ENCODE data around the gene CAMTA1.

The CAMTA1 gene

GRCh38 chr1:7500381-7501083 lies 715.3 kb downstream of the CAMTA1 start:
- no peak for DNase-seq (ENCODE audit: low read depth)

DNA sequence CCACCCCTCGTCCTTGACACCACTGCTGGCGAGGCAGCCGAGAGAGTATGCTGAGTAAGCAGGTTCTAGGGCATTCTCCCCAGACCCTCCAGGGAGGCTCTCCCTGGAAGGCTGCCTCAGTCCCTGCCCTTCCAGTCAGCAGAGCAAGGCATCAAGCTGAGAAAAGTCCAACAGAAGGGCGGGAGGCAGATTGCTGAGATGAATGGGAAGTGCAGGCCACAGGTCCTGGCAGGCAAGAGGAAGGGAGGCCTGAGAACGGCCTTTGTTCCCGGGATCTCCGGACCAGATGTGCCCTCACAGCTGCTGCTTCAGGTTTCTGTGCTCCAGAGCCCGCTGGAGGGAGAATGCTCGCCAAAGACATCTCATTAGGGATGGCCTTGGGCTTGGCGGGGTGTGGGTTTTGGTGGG lies 715.8 kb downstream of the CAMTA1 start:
- no peak for DNase-seq (ENCODE audit: low read depth)

GRCh38 chr1:7501723-7502603 lies 716.7 kb downstream of the CAMTA1 start:
- no peak for DNase-seq (ENCODE audit: low read depth)

DNA sequence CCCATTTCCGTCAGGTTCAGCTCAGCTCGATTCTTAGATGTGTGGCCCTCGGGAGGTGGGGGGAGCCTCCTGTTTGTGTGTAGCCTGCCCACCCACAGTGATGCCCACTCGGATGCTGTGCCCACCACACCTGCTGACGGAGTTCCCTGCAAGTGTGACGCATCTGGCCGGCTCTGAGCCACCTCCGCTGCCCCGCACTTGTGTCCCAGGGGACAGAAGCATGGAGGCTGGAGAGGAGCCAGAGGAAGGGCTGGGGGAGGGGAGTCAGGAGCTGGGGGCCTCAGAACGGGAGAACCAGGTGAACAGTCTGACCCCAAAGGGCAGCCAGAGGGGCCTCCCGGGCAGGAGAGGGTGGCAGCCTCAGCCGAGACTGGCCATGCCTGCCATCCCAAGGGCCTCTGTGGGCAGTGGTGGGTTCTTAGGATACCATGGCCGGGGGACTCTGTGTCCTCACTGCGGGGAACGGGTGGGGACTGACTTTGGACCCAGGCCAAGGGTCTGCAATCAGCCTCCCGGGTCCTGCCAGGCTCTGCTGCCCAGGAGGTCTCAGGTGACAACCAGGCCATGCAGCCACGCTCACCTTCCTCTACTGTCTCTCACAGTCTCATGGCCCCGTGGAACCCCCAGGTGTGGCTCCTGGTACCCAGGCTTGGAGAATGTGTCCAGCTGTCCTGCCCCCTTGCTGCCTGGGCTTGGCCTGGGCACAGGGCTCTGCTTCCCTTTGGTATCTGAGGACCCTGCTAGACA lies 718.6 kb downstream of the CAMTA1 start:
- DNase-seq (ENCODE audit: low read depth), result no peak

- no peak for DNase-seq (ENCODE audit: low read depth)
Observed at GRCh38 chr1:7504438-7504720, 719.1 kb downstream of the CAMTA1 start.

GRCh38 chr1:7505094-7505770 lies 720.0 kb downstream of the CAMTA1 start:
- DNase-seq (ENCODE audit: low read depth), result no peak

- no peak for DNase-seq (ENCODE audit: low read depth)
Observed at GRCh38 chr1:7505771-7506453, 720.7 kb downstream of the CAMTA1 start.

DNA sequence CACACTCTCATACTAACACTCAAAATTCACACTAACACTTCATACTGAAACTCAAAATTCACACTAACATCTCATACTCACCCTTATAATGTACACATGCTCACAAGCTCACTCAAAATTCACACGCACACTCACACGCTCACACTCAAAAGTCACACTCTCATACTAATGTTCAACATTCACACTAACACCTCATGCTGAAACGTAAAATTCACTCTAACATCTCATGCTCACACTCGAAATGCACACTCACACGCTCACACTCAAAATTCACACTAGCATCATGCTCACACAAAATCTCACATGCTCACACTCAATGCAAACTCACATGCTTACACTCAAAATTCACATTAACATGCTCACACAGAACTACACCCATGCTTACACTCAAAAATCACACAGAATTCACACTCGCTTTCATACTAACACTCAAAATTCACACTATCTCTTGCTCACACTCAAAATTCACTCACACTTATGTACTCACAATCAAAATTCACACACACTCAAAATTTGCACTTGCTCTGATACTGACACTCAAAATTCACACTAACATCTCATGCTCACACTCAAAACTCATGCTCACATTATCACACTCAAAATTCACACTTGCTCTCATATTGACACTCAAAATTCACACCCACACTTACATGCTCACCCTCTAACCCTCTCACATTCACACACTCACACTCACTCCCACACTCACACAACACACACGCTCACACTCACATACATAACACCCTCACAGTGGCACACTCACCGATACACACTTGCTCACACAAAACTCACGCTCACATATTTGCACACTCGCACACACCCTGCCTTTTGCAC lies 721.4 kb downstream of the CAMTA1 start:
- DNase-seq (ENCODE audit: low read depth), result no peak

DNA sequence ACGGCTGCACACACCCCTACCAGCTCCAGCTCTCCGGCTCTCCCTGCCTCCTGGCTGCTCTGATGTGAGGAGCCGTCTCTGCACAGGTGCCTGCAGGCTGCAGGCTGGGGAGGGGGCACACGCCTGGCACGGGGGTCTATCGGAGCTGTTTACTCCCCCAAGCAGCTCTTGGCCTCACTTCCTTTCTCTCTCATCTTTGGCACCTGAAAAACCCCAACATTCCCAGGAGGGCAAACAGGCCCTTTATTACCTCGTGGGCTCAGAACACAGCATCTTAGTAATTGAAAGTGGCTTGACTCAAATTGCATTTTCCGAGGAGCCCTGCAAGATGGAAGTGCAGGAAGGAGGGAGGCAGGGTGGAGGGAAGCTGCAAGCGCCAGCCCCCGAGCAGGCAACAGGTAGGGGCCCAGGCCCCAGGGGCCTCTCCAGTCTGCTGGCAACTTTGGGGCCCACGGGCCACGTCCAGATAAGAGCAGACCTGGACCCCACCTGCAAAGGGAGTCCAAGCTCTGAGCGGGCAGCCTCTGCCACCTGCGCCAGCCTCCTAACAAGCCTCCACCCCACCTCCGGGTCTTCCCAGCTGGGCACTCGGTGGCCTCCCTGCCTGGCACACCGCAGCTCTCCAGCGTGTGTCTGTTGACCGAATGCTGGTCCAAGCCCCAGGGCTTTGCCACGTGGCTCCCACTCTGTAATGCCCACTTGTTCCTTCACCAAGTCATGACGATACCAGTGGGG lies 722.2 kb downstream of the CAMTA1 start:
- DNase-seq (ENCODE audit: low read depth), result no peak

- DNase-seq (ENCODE audit: low read depth), result no peak
Observed at GRCh38 chr1:7508052-7508933, 723.0 kb downstream of the CAMTA1 start.

DNA sequence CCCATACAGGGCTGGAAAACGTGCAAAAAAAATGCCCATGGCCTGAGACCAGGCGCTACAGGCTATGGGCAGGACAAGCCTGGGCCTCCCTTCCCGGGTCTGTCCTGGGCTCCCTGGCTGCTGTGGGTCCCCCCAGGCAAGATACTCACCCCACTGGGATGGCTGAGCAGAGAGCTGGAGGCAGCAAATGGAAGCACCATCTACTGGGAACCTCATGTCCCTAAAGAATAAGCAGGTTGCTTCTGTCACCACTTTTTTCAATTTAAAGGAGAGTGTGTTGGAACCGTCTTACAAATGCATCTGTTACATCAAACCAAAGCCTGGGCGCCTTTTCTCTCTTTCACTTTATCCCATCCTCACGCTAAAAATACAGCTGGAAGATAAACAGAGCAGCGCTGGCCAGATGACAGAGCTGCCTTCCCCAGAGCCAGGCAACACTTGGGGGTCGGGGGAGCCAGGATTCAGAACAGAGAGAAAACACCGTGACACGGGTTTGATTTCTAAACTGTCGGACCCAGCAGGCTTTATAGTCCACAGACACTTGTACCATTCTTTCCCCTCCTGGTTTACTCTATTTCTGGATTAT lies 723.8 kb downstream of the CAMTA1 start:
- DNase-seq (ENCODE audit: low read depth), result no peak

- no peak for DNase-seq (ENCODE audit: low read depth)
Observed at GRCh38 chr1:7509598-7509997, 724.3 kb downstream of the CAMTA1 start.

GRCh38 chr1:7510389-7510931 lies 725.2 kb downstream of the CAMTA1 start:
- no peak for DNase-seq (ENCODE audit: low read depth)

- DNase-seq (ENCODE audit: low read depth), result no peak
Observed at GRCh38 chr1:7511381-7511780, 726.1 kb downstream of the CAMTA1 start.

DNA sequence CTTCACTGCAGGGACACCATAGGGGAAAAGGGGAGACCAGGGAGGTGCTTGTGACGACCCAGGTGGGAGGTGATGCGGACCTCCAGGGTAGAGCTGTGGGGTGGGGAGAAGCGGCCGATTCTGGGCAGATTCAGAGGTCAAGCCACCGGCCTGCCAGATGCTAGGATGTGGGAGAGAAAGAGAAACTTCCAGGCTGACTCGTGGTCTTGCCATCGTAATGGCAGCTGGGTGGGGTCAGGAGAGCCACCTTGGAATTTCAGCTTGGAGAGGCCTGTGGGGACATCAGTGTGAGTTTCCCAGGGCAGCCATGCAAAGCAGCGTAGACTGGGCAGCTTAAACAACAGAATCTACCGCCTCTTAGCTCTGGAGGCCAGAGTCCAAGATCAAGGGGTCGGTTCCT lies 727.8 kb downstream of the CAMTA1 start:
- DNase-seq (ENCODE audit: low read depth), result no peak

GRCh38 chr1:7515175-7515574 lies 729.9 kb downstream of the CAMTA1 start:
- DNase-seq (ENCODE audit: low read depth), result no peak

- no peak for DNase-seq (ENCODE audit: low read depth)
Observed at GRCh38 chr1:7515904-7516303, 730.6 kb downstream of the CAMTA1 start.

- DNase-seq (ENCODE audit: low read depth), result no peak
Observed at GRCh38 chr1:7516341-7516740, 731.1 kb downstream of the CAMTA1 start.
